DMS114 treated with DMSO at 0.1 percent for 48 hours (cell line): Measurements from ENCODE around the gene CCSER1.
"Not testable (repeated sequence)": the region's sequence is repeated elsewhere in the genome, so short reads cannot be mapped to it uniquely, and the experiment has no call there.

Source experiments
- DNase-seq: peaks from one replicate; lab custom pipeline; 2025; ENCODE audit not compliant: unreplicated experiment; lab: John Stamatoyannopoulos, UW

Gene CCSER1

DNA sequence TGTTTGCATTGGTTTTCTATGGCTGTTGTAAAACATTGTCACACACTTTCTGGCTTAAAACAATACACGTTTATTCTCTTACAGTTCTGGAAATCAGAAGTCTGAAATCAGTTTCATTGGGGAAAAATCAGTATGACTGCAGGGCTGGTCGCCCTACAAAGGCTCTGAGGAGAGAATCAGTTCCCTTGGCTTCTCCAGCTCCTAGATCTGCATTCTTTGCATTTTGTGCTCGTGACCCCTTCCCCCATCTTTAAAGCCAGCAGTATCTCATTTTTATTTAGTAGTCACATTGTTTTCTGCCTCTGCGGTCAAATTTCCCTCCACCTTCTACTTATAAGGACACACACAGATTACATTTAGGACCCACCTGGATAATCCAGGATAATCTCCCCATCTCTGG lies 1326.9 kb downstream of the CCSER1 start:
- DNase-seq = no peak

DNA sequence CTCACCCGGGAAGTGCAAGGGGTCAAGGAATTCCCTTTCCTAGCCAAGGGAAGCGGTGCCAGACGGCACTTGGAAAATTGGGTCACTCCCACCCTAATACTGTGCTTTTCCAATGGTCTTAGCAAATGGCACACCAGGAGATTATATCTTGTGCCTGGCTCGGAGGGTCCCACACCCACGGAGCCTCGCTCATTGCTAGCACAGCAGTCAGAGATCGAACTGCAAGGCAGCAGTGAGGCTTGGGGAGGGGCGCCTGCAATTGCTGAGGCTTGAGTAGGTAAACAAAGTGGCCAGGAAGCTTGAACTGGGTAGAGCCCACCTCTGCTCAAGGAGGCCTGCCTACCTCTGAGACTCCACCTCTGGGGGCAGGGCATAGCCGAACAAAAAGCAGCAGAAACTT lies 1335.4 kb downstream of the CCSER1 start:
- not testable (repeated sequence) for DNase-seq

DNA sequence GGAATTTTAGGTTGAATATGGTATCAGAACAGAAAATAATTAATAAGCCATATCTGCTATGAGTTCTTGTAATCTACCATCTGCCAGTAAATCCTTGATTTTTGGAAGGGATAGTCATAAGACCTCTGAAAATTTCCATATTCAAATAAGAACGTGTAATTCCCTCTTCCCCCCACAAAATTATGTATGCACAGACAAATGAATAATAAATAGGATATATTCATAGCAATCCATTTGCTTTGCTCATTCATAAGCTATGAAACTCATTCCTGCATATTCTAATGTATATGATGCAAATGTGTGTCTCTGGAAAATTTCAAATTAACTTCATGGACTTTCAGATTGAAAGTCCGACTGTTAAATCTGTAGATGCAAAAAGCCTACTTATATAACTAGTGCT lies 1343.5 kb downstream of the CCSER1 start:
- no peak for DNase-seq

DNA sequence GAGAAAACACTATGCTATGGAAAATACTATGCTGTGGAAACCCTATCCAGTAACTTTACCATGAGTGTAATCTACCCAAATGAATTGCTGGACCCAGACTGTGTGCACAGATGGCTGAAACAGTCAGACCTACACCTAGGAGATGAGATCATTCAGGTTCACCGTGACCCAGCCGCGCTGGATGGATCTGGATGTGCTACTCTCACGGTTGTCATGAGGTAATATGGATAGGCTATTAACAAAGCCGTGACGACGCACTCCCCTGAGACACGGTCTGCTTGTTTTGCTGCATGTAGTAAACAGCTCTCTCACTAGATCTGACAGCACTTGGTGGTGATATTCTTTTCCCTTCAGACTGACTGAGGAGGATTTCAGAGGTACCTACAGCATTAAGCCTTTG lies 1344.1 kb downstream of the CCSER1 start:
- DNase-seq = no peak

DNA sequence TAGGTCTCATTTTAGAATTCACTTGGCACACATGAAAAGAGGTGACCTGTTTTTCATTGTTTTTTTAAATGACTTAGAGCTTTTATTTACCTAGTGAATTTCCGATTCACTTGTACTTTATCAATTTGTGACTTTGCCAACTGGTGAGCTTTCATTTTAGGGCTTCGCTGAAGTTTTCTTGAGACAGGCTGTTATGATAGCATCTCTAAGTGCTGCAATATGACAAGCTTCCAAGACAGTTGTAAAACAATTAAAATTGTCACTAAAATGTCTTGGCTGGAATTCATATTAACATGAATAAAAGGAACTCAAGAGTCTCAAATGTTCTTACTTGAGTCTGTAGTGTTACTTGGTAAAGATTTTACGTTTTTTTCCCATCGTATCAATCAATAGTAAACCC lies 1344.9 kb downstream of the CCSER1 start:
- DNase-seq = no peak

DNA sequence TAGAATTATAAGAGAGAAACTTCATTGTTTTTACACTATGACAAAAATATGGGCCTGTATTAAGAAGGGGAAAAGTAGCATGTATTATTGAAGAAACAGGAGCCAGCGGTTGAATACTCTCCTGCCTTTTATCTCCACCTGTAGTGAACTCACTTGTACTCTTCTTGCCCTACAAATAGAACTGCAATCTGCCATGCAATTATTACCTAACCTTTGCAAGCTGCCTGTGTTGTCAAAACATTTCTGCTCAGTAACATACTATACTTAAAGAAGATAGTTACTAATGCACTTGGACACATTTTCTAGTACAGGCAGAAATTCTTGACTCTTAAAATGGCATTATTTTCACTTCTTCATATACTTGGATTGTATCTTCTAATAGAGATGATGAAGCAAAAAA lies 1358.2 kb downstream of the CCSER1 start:
- no peak for DNase-seq

DNA sequence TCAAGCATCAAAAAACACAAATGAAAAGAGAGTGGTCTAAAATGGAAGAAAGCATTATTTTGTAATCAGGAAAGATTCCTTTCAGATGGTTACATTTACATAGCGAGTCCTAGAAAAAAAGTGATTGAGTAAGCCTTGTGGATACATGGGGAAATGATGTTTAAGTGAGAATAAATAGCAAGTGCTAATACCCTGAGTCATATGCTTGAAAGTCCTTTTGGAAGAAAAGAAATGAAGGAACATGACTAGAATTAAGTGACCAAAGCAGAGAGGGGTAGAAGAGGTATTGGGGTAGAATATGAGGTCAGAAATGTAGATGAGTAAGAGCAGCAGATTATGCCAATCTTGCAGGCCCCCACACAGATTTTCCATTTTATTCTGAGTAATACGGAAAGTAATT lies 1361.8 kb downstream of the CCSER1 start:
- DNase-seq = no peak

DNA sequence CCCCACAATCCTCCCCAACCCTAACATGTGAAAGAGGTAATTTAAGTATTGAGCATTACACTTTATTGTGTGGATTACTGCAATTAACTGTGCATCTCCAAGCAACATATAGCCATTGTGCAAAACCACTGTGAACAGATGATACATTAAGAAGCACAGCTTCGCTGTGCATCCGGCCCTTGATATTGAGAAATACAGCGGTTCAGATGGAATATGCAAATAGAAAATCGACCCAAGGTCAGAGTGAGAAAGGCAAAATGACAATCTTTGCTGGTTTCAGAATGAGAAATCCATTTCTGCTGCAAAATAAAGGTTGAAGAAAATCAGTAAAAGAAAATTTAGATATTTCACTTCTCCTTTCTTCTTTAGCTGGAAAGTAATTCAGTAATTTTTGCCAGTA lies 1370.7 kb downstream of the CCSER1 start:
- no peak for DNase-seq

DNA sequence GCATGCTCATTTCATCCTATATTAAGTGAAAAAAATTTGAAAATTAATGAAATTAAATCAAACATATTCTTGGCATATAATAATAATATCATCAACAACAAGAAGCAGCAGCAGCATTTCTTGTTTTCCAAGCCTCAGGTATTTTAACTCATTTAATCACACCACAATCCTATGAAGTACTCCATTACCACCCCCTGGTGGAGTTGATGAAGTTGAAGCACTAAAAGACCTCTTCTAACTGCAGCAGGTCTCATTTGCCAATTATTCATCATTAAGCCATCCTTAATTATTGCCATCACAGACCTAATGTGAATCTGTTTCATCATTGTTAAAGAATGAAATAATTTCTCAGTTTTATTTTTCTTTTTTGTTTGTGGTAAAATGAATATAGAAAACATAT lies 1375.2 kb downstream of the CCSER1 start:
- DNase-seq = no peak

DNA sequence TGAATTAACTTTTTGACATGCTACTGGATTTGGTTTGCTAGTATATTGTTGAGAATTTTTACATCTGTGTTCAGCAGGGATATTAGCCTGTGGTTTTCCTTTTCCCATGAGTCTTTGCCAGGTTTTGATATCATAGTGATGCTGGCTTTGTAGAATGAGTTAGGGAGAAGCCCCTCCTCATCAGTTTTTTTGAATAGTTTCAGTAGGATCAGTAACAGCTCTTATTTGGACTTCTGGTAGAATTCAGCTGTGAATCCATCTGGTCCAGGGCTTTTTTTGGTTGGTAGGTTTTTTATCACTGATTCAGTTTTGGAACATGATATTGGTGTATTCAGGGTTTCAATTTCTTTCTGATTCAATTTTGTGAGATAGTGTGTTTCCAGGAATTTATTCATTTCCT lies 1386.1 kb downstream of the CCSER1 start:
- no peak for DNase-seq

DNA sequence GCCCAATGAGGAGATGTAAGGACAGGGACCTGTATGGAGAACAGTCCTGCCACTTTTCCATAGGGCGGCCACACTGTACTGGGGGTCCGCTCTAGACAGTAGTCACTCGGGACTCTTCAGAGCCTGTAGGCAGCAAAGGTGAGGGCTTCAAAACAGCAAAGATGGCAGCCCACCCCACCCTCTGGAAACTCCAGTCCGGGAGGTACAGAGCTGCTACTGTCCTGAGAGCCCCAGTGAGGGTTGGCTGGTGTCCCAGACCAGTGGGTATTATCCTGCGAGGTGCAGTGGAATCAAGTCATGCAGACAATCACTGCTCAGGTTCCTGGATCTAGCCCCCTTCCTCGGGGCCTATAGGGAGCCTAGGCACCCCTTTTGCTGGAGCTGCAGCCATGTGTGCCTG lies 1392.0 kb downstream of the CCSER1 start:
- DNase-seq = no peak

DNA sequence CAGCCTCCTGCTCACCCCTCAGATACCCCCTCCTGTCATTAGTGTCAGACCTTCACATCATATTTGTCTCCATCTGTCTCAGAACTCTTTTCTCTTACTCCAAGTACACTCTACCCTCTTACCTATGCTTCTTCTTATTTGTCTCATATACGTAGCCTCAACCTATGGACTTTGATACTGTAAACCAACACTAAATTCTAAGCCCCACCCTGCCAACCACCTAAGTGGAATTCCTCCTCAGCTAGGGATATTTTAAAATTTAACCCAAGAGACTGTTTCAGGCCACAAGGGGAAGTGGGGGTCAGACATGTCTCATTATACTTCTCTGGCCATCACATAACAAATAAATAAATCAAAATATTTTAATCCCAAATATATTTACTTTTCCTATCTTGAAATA lies 1398.4 kb downstream of the CCSER1 start:
- DNase-seq = no peak

DNA sequence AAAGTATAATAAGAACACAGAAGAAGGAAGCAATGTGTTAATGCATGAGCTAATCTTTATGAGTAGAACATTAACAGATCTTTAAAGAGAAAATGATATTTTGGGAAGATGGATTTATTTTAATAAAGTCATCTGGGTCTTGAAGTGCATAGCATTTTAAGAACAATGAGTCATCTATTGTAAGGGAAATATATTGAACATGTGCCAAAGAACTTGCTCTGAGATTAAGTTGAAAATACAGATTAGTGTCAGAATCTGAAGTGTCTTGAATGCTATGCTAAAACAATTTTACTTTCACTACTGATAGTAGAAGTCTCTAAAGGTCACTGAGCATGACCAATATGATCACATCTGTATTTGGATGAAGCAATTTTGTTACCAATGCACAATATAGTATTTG lies 1399.9 kb downstream of the CCSER1 start:
- no peak for DNase-seq

DNA sequence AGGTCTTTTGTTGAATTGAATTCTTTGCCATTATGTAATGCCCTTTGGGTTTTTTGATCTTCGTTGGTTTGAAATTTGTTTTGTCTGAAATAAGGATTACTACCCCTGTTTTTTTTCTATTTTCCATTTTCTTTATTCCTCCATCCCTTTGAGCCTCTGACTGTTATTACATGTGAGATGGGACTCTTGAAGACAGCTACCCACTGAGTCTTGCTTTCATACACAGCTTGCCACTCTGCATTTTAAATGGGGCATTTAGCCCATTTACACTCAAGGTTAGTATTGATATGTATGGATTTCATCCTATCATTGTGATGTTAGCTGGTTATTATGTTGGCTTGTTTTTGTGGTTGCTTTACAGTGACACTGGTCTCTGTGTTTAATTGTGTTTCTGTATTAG lies 1440.4 kb downstream of the CCSER1 start:
- DNase-seq = no peak

DNA sequence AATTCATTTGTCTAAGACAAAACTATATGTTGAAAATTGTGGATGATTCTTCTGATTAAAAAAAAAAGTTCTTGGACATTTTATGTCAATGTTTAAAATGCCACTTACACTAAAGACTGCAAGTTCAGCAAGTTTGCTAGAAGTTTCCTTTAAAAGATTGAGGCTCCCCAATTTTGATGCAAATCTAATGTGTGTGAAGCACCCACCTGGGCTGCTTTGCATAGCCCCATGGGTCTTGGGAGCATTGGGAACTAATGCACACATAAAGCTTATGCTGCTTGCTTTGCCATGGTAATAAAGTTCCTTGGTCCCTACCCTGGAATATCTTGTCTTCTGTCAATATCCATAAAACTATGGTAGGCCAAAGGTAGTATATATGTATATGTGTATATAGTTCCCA lies 1450.7 kb downstream of the CCSER1 start:
- DNase-seq = no peak

DNA sequence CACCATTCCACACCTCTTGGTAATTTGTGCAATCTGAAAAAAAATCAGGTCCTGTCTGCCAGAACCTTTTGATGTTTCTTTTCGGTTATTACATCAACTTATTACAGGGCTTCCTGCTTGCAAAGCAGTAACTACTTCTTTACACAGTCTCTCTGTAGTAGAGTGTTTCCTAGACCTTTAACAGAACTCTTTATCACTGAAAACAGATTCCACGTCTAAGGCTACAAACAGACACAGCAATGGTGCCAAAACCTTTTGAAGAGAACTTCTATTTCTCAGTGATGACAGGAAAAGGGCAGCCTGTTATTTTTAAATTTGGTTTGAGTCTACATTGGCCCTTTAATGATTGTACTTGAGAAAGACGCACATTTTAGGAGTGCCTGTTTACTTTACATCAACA lies 1463.1 kb downstream of the CCSER1 start:
- DNase-seq = no peak

DNA sequence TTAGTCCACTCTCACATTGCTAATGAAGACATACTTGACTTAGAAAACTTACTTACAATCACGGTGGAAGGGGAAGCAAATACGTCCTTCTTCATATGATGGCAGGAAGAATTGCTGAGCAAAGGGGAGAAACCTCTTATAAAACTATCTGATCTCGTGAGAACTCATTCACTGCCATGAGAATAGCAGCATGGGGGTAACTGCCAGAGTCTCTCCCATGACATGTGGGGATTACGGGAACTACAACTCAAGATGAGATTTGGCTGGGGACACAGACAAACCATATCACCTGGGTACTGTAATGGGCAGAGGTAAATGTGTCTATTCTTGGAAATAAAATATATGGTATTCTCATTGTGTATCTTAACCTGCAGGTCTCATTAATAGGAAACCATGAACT lies 1464.9 kb downstream of the CCSER1 start:
- DNase-seq = no peak

DNA sequence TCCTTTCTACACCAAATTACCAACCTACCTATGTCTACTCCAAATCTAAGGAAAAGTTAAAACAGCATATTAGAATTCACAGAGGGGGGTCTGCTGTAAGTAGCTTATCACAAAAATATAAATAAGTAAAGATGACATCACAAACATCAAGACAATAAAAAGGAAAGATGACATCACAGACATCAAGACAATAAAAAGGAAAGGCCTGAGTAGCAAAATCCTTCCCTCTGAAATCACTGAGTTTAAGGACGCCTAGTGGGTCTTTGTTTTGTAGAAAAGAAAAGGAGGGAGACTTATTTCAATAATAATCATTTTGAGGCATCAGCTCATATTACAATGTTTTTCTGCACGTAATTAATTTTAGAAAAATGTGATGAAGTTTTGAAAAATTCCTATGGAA lies 1469.5 kb downstream of the CCSER1 start:
- no peak for DNase-seq

DNA sequence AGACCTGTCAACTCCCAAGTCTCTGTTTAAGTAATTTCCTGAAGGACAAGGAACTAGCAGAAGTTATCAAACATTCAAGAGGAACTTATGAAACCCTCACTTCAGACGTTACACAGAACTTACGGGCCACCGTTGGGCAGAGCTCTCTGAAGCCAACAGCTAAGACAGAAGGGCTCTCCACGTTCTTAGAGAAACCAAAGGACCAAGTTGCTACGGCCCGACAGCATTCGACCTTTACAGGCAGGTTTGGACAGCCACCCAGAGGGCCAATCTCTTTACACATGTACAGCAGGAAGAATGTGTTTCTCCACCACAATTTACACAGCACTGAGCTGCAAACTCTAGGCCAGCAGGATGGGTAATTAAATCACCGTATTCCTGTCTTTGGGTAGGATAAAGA lies 1471.5 kb downstream of the CCSER1 start:
- no peak for DNase-seq

DNA sequence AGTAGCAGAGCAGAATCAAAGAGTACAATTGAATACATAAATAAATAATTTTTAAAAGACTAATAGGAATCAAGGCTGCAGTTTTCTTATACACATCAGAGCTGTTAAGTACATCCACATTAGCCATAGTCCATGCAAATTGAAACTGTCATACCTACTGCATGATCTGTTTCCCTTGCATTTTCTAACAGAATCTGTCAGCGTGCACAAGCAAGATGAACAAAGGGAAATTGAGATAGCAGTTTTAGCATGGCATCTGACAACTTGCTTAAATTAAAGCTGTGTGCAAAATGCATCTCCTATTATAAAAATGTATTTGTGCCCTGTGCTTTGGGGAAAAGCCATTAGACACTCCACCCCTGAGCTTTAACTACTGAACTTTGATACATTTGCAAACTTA lies 1473.1 kb downstream of the CCSER1 start:
- DNase-seq = no peak

DNA sequence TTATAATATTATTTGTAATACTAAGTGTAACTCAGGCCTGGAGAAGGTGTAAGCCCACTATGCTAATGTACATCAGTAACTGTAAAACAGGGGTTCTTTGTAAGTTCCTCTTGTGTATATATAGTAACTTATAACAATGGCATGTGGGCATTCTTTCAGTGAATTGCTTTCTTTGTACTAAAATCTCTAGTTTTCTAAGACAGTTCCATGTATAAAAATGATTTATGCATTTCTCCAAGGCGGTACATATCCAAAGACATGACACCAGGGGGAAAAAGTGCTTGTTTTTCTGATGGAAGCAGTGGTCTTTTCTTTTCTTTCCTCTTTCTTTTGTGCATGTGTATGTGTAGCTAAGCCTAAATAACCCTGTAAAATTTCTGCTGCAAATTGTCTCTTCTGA lies 1474.2 kb downstream of the CCSER1 start:
- DNase-seq = no peak

DNA sequence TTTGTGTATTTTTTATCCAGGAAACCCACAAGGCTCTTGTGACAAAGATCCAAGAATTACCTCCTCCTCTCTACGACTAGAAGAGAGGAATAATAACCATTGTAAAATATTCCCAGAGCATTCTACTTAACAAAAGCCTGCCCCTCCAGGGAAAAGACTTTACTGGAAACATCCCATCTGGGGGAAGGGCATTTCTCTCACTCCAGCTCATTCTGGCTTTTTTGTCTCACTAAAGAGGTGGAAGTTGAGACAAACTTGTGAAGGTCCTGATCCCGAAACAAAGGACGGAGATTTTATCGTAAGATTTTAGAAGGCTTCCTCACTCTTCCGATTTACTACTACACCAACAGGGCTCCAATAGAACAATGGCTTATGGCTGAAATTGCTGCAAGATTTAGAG lies 1484.6 kb downstream of the CCSER1 start:
- no peak for DNase-seq

DNA sequence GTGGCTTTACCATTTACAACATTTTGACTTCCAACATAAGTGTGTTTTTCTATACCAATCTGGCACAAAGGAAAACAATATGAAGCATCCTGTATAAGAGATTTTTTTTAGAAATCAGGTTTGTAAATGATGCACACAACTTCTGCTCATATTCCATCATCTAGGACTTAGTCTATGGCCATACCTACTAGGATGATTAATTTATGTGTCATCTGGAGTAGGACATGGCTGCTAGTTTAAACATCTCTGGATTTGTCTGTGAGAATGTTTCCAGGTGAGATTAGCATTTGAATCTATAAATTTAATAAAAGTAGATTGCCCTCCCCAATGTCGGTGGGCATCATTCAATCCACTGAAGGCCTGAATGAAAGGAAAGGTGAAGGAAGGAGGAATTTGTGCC lies 1493.8 kb downstream of the CCSER1 start:
- DNase-seq = no peak

DNA sequence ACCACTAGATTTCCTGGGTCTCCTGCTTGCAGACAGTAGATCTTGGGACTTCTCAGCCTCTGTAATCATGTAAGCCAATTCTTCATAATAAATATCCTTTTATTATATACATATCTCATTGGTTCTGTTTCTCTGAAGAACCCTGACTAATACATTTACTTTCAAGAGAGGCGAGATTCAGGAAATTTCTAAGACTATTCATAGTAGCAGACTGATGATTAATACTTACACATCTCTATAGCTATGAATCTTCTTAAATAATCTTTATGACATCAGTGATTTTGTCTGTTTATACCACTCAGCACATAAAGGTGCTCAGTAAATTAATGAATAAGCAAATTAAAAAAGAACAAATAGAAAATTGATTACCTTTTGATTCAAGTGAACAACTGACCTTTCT lies 1494.3 kb downstream of the CCSER1 start:
- no peak for DNase-seq
